MCF 10A (cell line): ENCODE measurements around the gene DDX10. TPM values are rescaled to one million over a fixed set of nuclear protein-coding genes. Genes with fewer than 3 reads are reported as not detected.

Experiments used
- BruUV-seq: library from RNA; stranded (reverse); fragments of 400-500 nt; replicated peaks from 2 replicates; lab custom pipeline; 2021; lab: Mats Ljungman, UMichigan
- CTCF ChIA-PET: fragments of 300-600 bp; sonication (Branson Sonifier 250); formaldehyde crosslinking; extraction: SDS; loops from one replicate; lab custom pipeline; 2021; ENCODE audit warnings: antibody characterized with exemption, inconsistent platforms; lab: Yijun Ruan, JAX
- POLR2A ChIA-PET: fragments of 300-600, 350-650 bp; sonication (Branson Sonifier 250); formaldehyde crosslinking; extraction: SDS; loops from one replicate; lab custom pipeline; 2020; ENCODE audit warnings: antibody characterized with exemption, inconsistent platforms; lab: Yijun Ruan, JAX
- DNase-seq: peaks from one replicate; pipeline ENCODE4 v3.0.0-alpha.2; 2018; ENCODE audit not compliant: unreplicated experiment
- H3K27ac Mint-ChIP-seq: one replicate; pipeline ENCODE4 v1.8.0; 2022; ENCODE audit warnings: mild to moderate bottlenecking, low read depth, mixed read lengths; ENCODE audit not compliant: unreplicated experiment
- H3K27me3 Mint-ChIP-seq: one replicate; pipeline ENCODE4 v1.8.0; 2022; ENCODE audit warnings: mixed read lengths; ENCODE audit not compliant: insufficient read depth, unreplicated experiment
- H3K36me3 Mint-ChIP-seq: one replicate; pipeline ENCODE4 v1.8.0; 2022; ENCODE audit warnings: mild to moderate bottlenecking, moderate library complexity, mixed read lengths; ENCODE audit not compliant: insufficient read depth, unreplicated experiment
- H3K4me1 Mint-ChIP-seq: one replicate; pipeline ENCODE4 v1.8.0; 2022; ENCODE audit warnings: mixed read lengths; ENCODE audit not compliant: insufficient read depth, unreplicated experiment
- H3K4me3 Mint-ChIP-seq: one replicate; pipeline ENCODE4 v1.8.0; 2022; ENCODE audit warnings: mild to moderate bottlenecking, moderate library complexity, mixed read lengths; ENCODE audit not compliant: unreplicated experiment
- H3K9me3 Mint-ChIP-seq: one replicate; pipeline ENCODE4 v1.8.0; 2022; ENCODE audit warnings: mixed read lengths; ENCODE audit not compliant: unreplicated experiment
- intact Hi-C: fragments of 100-400 bp; cut with micrococcal nuclease; formaldehyde crosslinking; loops from 2 replicates; pipeline ENCODE4 v1.14.1; 2022
- total RNA-seq: library from RNA; stranded (reverse); gene quantifications from 2 replicates; pipeline ENCODE4 v1.2.3, GENCODE V29; 2022
- TF ChIP-seq, protein P1 (sequence below): fragments of 200-600 bp; IDR thresholded peaks from one replicate; pipeline ENCODE4 v1.8.0; 2022; ENCODE audit warnings: antibody characterized with exemption, mild to moderate bottlenecking; ENCODE audit not compliant: unreplicated experiment

The DDX10 gene
- total RNA-seq, 1 experiment from 2014 or later = 113 TPM

DNA sequence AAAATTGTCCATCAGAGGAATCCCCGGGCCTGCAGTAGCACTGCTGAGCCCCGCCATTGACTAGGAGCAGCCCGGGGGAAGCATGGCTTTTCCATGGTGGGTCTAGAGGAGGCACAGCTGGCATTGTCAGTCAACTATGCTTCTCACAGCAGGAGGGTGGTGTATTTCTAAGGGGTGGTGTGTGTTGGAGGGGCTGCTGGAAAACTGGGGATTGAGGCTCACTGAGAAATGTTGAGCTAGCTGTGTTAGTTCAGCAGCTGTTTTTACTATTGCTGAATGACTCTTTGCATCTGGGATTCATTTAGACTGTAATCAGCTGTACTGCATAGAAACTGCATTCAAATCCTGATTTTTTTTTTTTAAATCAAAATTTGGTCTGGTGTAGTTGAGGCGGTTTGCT, 5.6 kb downstream of the DDX10 start:
- H3K9me3 Mint-ChIP-seq = no peaks in the 10 kb centered on the region
- H3K4me1 Mint-ChIP-seq = peaks cover 44% of the 10 kb centered on the region
- H3K27me3 Mint-ChIP-seq = no peaks in the 10 kb centered on the region
- TF ChIP-seq, protein P1, sequence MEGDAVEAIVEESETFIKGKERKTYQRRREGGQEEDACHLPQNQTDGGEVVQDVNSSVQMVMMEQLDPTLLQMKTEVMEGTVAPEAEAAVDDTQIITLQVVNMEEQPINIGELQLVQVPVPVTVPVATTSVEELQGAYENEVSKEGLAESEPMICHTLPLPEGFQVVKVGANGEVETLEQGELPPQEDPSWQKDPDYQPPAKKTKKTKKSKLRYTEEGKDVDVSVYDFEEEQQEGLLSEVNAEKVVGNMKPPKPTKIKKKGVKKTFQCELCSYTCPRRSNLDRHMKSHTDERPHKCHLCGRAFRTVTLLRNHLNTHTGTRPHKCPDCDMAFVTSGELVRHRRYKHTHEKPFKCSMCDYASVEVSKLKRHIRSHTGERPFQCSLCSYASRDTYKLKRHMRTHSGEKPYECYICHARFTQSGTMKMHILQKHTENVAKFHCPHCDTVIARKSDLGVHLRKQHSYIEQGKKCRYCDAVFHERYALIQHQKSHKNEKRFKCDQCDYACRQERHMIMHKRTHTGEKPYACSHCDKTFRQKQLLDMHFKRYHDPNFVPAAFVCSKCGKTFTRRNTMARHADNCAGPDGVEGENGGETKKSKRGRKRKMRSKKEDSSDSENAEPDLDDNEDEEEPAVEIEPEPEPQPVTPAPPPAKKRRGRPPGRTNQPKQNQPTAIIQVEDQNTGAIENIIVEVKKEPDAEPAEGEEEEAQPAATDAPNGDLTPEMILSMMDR = no peak
- POLR2A ChIA-PET = interaction anchor here (0.6 to 1.2 kb wide), 4 partner anchors 12 to 1244 kb away, joined by 3 to 5 read pairs (median 4); no protein-coding TSS in a partner anchor
- BruUV-seq = no TSS peak
- CTCF ChIA-PET = no interaction called here
- DNase-seq = no peak
- no peak overlapping the region for H3K4me3 Mint-ChIP-seq
- intact Hi-C loops = no loop called here
- no peak overlapping the region for H3K27ac Mint-ChIP-seq
- H3K36me3 Mint-ChIP-seq = peaks cover 11% of the 10 kb centered on the region

GRCh38 chr11:108672113-108672512, 7.2 kb downstream of the DDX10 start:
- intact Hi-C loops = no loop called here
- Mint-ChIP-seq H3K36me3 (peaks cover 19% of the 10 kb centered on the region), H3K4me1 (peaks cover 36% of the 10 kb centered on the region), H3K9me3 (no peaks in the 10 kb centered on the region), H3K27ac (peak overlapping the region; percentile 65), H3K4me3 (peak overlapping the region; percentile 42), H3K27me3 (no peaks in the 10 kb centered on the region)
- ChIA-PET POLR2A (interaction anchor here (0.6 kb wide), 1 partner anchor 32 kb away, joined by 4 read pairs; no protein-coding TSS in a partner anchor), CTCF (interaction anchor here (0.5 to 0.9 kb wide), 3 partner anchors 358 to 1349 kb away, joined by 3 to 4 read pairs (median 3); no protein-coding TSS in a partner anchor)
- TF ChIP-seq, protein P1 = no peak
- DNase-seq = peak; percentile 21
- BruUV-seq = no TSS peak

DNA sequence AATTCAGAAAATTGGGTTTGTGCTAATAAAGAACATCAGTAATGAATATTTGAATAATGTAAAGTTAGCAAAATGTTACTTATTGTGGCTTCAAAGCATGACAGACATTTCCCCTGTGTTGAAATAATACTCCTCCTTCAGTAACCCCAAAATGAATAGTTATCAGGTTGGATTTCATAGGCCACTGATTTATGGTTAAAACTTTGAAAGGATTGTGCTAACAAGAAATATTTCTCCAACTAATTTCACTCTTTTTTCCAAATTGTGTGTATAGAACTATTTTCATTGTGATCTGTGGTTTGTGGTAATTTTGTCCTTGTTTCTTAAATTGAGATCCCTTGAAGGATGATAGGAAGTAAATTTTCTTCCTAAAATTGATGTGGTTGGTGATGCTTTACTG, 7.9 kb downstream of the DDX10 start:
- TF ChIP-seq, protein P1 = no peak
- H3K4me1 Mint-ChIP-seq = peaks cover 30% of the 10 kb centered on the region
- no peaks in the 10 kb centered on the region for H3K27me3 Mint-ChIP-seq
- H3K4me3 Mint-ChIP-seq = no peak overlapping the region
- ChIA-PET CTCF (no interaction called here), POLR2A (interaction anchor here (0.6 to 0.7 kb wide), 2 partner anchors 32 to 615 kb away, joined by 3 to 4 read pairs; no protein-coding TSS in a partner anchor)
- no peaks in the 10 kb centered on the region for H3K9me3 Mint-ChIP-seq
- H3K27ac Mint-ChIP-seq = peak overlapping the region; percentile 65
- H3K36me3 Mint-ChIP-seq = peaks cover 23% of the 10 kb centered on the region
- BruUV-seq = no TSS peak
- intact Hi-C loops = no loop called here
- no peak for DNase-seq

GRCh38 chr11:108679045-108679444, 14.2 kb downstream of the DDX10 start:
- Mint-ChIP-seq H3K36me3 (peaks cover 68% of the 10 kb centered on the region), H3K27me3 (no peaks in the 10 kb centered on the region), H3K9me3 (no peaks in the 10 kb centered on the region), H3K27ac (no peak overlapping the region), H3K4me3 (no peak overlapping the region), H3K4me1 (peaks cover 6% of the 10 kb centered on the region)
- intact Hi-C loops = no loop called here
- BruUV-seq = no TSS peak
- CTCF ChIA-PET = interaction anchor here (1.6 kb wide), 1 partner anchor 19 kb away, joined by 8 read pairs; no protein-coding TSS in a partner anchor
- DNase-seq = no peak
- POLR2A ChIA-PET = no interaction called here
- TF ChIP-seq, protein P1 = no peak
